Motor neuron (in vitro differentiated cells): ENCODE results near the gene FMNL2. TPM values are rescaled to one million over a fixed set of nuclear protein-coding genes. Genes with fewer than 3 reads are reported as not detected.
A peak's percentile ranks its signal among the peaks of the same experiment; 100 is the strongest.

ENCODE experiments used
- ATAC-seq, 8 experiments: fragments of 200-7000 bp; cut with Tn5 transposase; replicated peaks in 6 of 8; 2 replicates each; pipeline ENCODE4 v1.8.0; 2021; ENCODE audit warnings: mild to moderate bottlenecking in 8 of 8, moderate library complexity in 8 of 8
- H3K27ac ChIP-seq, 2 donors: fragments of 250-450 bp; sonication (Bioruptor Pico); 2 replicates each; pipeline ENCODE4 v1.9.0; 2021; ENCODE audit warnings: antibody characterized with exemption in 2 of 2, mild to moderate bottlenecking in 2 of 2, moderate library complexity in 1 of 2
- H3K4me1 ChIP-seq, 2 donors: fragments of 250-450 bp; sonication (Bioruptor Pico); replicated peaks in 1 of 2; 2 replicates each; pipeline ENCODE4 v1.6.1; 2021; ENCODE audit warnings: antibody characterized with exemption in 2 of 2, mild to moderate bottlenecking in 2 of 2, moderate library complexity in 1 of 2
- H3K4me3 ChIP-seq, 5 donors: fragments of 250-450 bp; sonication (Bioruptor Pico); 2 replicates each; pipeline ENCODE4 v1.9.0; 2021; ENCODE audit warnings: antibody characterized with exemption in 5 of 5, mild to moderate bottlenecking in 5 of 5, moderate library complexity in 4 of 5
- WGBS, 10 experiments: fragments of 450-650 bp; shearing (Covaris generic); methylation state at CpG; one replicate each; pipeline ENCODE4 v1.0.0; 2022; 5-methylcytosine and 5-hydroxymethylcytosine counted together
- in situ Hi-C, 9 experiments: fragments of 400-800 bp; cut with MboI; loops; one replicate each; pipeline ENCODE4 v1.15.0; 2021; ENCODE audit warnings: low sequenced_read_pairs in 9 of 9, low pct_unique_long_range_greater_than_20kb in 2 of 9; ENCODE audit not compliant: unreplicated experiment in 9 of 9
- total RNA-seq, 8 experiments: library from RNA; unstranded; fragments of 300-600 nt; gene quantifications; 2 replicates each; pipeline versions ENCODE4 v1.2.3 to v1.2.4, GENCODE V29; 2022

FMNL2 gene
- total RNA-seq, 8 experiments from 2014 or later: 28.9 to 179 (median 64.2) TPM

- no peak overlapping the region for H3K27ac ChIP-seq
- no peaks in the 10 kb centered on the region for H3K4me1 ChIP-seq
- in situ Hi-C loops: loop anchor here in 8 of 9 experiments (10.0 to 25.0 kb wide), 4 partner anchors 445 to 595 kb away; partner anchors contain the start of gene STAM2 (in 3 of the 8)
- ATAC-seq: no peak
- H3K4me3 ChIP-seq: no peak overlapping the region
- 83 to 100% (median 94%) methylated on average over 1 to 3 of the region's 3 CpGs; no CpG with 5 or more reads in 2 of the 10 experiments for WGBS, 10 experiments
These were observed 297.8 kb downstream of the FMNL2 start for GRCh38 chr2:152632736-152633135.

GRCh38 chr2:152635635-152636298 lies 300.8 kb downstream of the FMNL2 start:
- H3K4me3 ChIP-seq: no peak overlapping the region
- WGBS, 10 experiments: 0 to 83% (median 24%) methylated on average over 1 to 4 of the region's 5 CpGs; no CpG with 5 or more reads in 4 of the 10 experiments
- H3K27ac ChIP-seq: no peak overlapping the region
- ATAC-seq: peak; percentile 31 to 70 (median 49)
- no peaks in the 10 kb centered on the region for H3K4me1 ChIP-seq
- in situ Hi-C loops: loop anchor here in 8 of 9 experiments (10.0 to 25.0 kb wide), 4 partner anchors 448 to 598 kb away; partner anchors contain the start of gene STAM2 (in 3 of the 8)

- Histone ChIP-seq H3K4me3 (no peak overlapping the region), H3K4me1 (no peaks in the 10 kb centered on the region), H3K27ac (no peak overlapping the region)
- WGBS, 10 experiments: 92 to 100% (median 100%) methylated on average over 1 to 4 of the region's 7 CpGs; no CpG with 5 or more reads in 5 of the 10 experiments
- no peak for ATAC-seq
- in situ Hi-C loops: loop anchor here in 8 of 9 experiments (10.0 to 25.0 kb wide), 4 partner anchors 450 to 600 kb away; partner anchors contain the start of gene STAM2 (in 3 of the 8)
These were observed 302.3 kb downstream of the FMNL2 start for GRCh38 chr2:152637251-152637650.

- in situ Hi-C loops: loop anchor here in 8 of 9 experiments (10.0 to 25.0 kb wide), 4 partner anchors 451 to 601 kb away; partner anchors contain the start of gene STAM2 (in 3 of the 8)
- 90 to 100% (median 100%) methylated on average over 1 to 2 of the region's 2 CpGs; no CpG with 5 or more reads in 3 of the 10 experiments for WGBS, 10 experiments
- Histone ChIP-seq H3K4me3 (no peak overlapping the region), H3K27ac (no peak overlapping the region), H3K4me1 (no peaks in the 10 kb centered on the region)
- no peak for ATAC-seq
These were observed 303.1 kb downstream of the FMNL2 start for GRCh38 chr2:152638056-152638455.

- 60 to 90% (median 80%) methylated on average over 2 to 7 of the region's 8 CpGs; no CpG with 5 or more reads in 2 of the 10 experiments for WGBS, 10 experiments
- no peak for ATAC-seq
- Histone ChIP-seq H3K4me3 (no peak overlapping the region), H3K4me1 (no peaks in the 10 kb centered on the region), H3K27ac (no peak overlapping the region)
- in situ Hi-C loops: loop anchor here in 8 of 9 experiments (10.0 to 25.0 kb wide), 4 partner anchors 451 to 601 kb away; partner anchors contain the start of gene STAM2 (in 3 of the 8)
These were observed 303.6 kb downstream of the FMNL2 start for GRCh38 chr2:152638590-152638989.

GRCh38 chr2:152644189-152644873 lies 309.4 kb downstream of the FMNL2 start:
- 75 to 100% (median 91%) methylated on average over 1 to 6 of the region's 6 CpGs for WGBS, 10 experiments
- H3K4me1 ChIP-seq: peaks cover 13 to 16% of the 10 kb centered on the region in 2 donors
- ATAC-seq: no peak
- in situ Hi-C loops: loop anchor here in 5 of 9 experiments (25.0 kb wide), 3 partner anchors 457 to 607 kb away; partner anchors contain the start of gene STAM2 (in 3 of the 5)
- H3K27ac ChIP-seq: no peak overlapping the region
- no peak overlapping the region for H3K4me3 ChIP-seq

- in situ Hi-C loops: loop anchor here in 5 of 9 experiments (25.0 kb wide), 3 partner anchors 459 to 609 kb away; partner anchors contain the start of gene STAM2 (in 3 of the 5)
- no peak for ATAC-seq
- WGBS, 10 experiments: 75 to 100% (median 91%) methylated on average over 1 to 2 of the region's 4 CpGs; no CpG with 5 or more reads in 6 of the 10 experiments
- H3K27ac ChIP-seq: no peak overlapping the region
- peaks cover 13 to 16% of the 10 kb centered on the region in 2 donors for H3K4me1 ChIP-seq
- no peak overlapping the region for H3K4me3 ChIP-seq
These were observed 311.3 kb downstream of the FMNL2 start for GRCh38 chr2:152646264-152646663.

GRCh38 chr2:152646775-152647174 lies 311.8 kb downstream of the FMNL2 start:
- H3K4me3 ChIP-seq: no peak overlapping the region
- WGBS, 10 experiments: 29 to 100% (median 89%) methylated on average over 1 to 3 of the region's 3 CpGs; no CpG with 5 or more reads in 1 of the 10 experiments
- H3K4me1 ChIP-seq: peaks cover 13 to 16% of the 10 kb centered on the region in 2 donors
- H3K27ac ChIP-seq: no peak overlapping the region
- peak in 7 of 8 experiments; percentile 24 to 74 (median 33) for ATAC-seq
- in situ Hi-C loops: loop anchor here in 5 of 9 experiments (25.0 kb wide), 3 partner anchors 459 to 609 kb away; partner anchors contain the start of gene STAM2 (in 3 of the 5)

- no peak overlapping the region for H3K4me3 ChIP-seq
- peaks cover 13 to 16% of the 10 kb centered on the region in 2 donors for H3K4me1 ChIP-seq
- no peak overlapping the region for H3K27ac ChIP-seq
- ATAC-seq: peak in 6 of 8 experiments; percentile 5 to 90 (median 80)
- 6 to 61% (median 29%) methylated on average over 1 to 9 of the region's 9 CpGs; no CpG with 5 or more reads in 1 of the 10 experiments for WGBS, 10 experiments
- in situ Hi-C loops: loop anchor here in 5 of 9 experiments (25.0 kb wide), 3 partner anchors 460 to 610 kb away; partner anchors contain the start of gene STAM2 (in 3 of the 5)
These were observed 312.6 kb downstream of the FMNL2 start for GRCh38 chr2:152647552-152647951.

GRCh38 chr2:152648336-152648735 lies 313.4 kb downstream of the FMNL2 start:
- no peak overlapping the region for H3K4me3 ChIP-seq
- in situ Hi-C loops: loop anchor here in 5 of 9 experiments (25.0 kb wide), 3 partner anchors 461 to 611 kb away; partner anchors contain the start of gene STAM2 (in 3 of the 5)
- peaks cover 13 to 16% of the 10 kb centered on the region in 2 donors for H3K4me1 ChIP-seq
- no peak overlapping the region for H3K27ac ChIP-seq
- WGBS, 10 experiments: 0 to 30% (median 0%) methylated on average over 1 to 2 of the region's 2 CpGs; no CpG with 5 or more reads in 3 of the 10 experiments
- ATAC-seq: peak in 7 of 8 experiments; percentile 4 to 36 (median 16)

- Histone ChIP-seq H3K27ac (no peak overlapping the region), H3K4me1 (peaks cover 13 to 16% of the 10 kb centered on the region in 2 donors), H3K4me3 (no peak overlapping the region)
- WGBS, 10 experiments: 80 to 100% (median 87%) methylated on average over 1 of the region's 1 CpG; no CpG with 5 or more reads in 4 of the 10 experiments
- ATAC-seq: no peak
- in situ Hi-C loops: loop anchor here in 5 of 9 experiments (25.0 kb wide), 3 partner anchors 463 to 613 kb away; partner anchors contain the start of gene STAM2 (in 3 of the 5)
These were observed 315.0 kb downstream of the FMNL2 start for GRCh38 chr2:152649997-152650396.

GRCh38 chr2:152650768-152651371 lies 315.9 kb downstream of the FMNL2 start:
- peaks cover 13 to 16% of the 10 kb centered on the region in 2 donors for H3K4me1 ChIP-seq
- in situ Hi-C loops: no loop called here
- 67 to 100% (median 91%) methylated on average over 1 to 6 of the region's 6 CpGs for WGBS, 10 experiments
- no peak overlapping the region for H3K4me3 ChIP-seq
- ATAC-seq: no peak
- no peak overlapping the region for H3K27ac ChIP-seq
